ENCODE results near the gene HHATL.
A peak's percentile ranks its signal among the peaks of the same experiment; 100 is the strongest.

Gene HHATL

DNA sequence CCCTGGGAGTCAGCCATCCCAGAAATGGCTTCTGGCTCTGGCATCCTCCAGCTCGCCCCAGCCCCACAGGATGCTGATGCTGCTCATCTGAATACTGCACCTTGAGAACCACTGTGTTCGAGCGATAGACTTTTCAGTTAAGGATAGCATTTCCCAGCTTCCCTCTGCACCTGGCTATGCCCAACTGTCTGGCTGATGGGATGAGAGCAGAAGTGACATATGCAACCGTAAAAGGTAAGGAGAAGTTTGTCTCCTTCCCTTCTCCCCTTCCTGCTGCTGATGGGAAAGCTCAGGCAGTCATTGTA lies 9.7 kb upstream of the HHATL start:
- no peak for DNase-seq (ENCODE audit: low read depth)

DNA sequence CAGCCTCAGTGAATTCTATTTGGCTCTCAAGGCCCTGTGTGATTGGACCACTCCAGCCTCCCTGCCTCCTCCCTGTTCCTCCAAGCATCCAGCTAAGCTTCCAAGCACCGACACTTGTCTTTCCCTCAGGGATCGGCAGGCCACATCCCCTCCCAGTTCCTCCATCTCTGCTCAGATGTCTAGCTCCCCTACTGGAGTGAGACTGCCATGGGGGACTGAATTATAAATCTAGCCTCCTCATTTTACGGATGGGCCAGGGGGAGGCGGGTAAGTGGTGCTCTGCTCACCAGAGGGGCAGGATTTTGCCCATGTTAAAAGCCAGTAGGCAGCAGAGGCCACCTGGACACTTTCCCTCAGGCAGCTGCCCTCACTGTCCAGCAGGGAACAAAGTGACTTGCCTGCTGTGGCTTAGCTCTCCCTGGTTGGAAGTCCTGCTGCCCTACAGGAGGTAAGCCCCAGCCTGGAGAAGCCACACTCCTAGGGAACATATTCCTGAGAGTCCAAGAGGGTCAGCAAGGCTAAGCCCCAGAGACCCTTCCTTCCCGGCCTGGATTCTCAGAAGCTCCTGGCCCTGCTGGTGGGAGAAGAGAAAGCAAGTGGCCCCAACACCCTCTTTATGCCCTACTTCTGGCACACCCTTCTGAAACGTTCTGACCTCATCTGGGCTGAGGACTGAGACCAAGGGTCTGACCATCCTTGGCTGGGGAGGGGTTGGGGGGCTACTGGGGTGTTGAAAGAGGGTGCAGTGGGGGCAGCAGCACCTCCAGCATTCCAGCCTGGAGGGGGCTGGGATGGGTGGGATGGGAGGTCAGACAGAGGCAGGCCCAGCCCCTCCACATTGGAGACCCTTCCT lies 9.1 kb upstream of the HHATL start:
- DNase-seq (ENCODE audit: low read depth), result no peak

DNA sequence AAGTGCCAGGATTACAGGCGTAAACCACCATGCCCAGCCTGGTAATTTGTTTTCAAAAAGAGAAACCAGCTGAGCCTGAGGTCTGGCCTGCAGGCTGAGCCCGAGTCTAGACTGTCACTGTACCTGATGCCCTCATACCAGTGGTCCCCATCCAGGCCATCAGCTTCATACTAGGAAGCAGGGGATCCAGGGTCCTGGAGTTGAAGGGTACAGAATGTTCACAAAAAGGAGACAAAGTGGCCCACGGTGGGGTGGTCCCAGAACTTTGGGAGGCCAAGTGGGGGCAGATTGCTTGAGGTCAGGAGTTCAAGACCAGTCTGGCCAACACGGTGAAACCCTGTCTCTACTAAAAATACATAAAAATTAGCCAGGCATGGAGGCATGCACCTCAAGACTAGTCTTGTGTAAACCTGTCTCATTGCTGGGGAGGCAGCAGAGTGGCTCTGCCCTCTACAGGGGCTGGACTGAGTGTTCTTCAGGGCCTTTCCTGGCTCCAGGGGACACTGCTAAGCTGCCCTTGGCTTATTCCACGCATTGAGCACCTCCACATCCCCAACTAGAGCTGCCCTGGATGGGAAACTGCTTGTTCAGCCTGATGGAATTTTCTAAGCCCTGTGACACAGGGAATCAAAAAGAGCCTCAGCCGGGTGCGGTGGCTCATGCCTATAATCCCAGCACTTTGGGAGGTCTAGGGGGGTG lies 7.9 kb upstream of the HHATL start:
- DNase-seq (ENCODE audit: low read depth), result no peak

DNA sequence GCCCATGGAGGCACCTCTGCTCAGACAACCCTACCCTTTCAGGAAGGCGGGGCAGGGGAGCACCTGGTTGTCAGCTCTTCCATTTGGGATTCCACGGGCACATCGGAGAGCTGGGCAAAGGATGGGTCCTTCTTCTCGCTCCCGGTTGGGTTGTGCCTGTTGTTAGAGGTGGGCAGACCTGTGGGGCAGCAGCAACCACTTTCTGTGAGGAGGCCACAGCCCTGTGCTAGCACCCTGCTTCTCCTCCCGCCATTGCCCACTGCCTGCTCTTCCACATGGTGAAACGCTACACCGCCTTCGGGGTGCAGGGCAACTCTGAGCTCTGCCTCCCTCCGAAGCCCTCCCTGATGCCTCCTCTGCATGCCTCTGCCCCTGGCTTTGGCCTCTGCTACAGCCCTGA lies 7.0 kb upstream of the HHATL start:
- no peak for DNase-seq (ENCODE audit: low read depth)

DNA sequence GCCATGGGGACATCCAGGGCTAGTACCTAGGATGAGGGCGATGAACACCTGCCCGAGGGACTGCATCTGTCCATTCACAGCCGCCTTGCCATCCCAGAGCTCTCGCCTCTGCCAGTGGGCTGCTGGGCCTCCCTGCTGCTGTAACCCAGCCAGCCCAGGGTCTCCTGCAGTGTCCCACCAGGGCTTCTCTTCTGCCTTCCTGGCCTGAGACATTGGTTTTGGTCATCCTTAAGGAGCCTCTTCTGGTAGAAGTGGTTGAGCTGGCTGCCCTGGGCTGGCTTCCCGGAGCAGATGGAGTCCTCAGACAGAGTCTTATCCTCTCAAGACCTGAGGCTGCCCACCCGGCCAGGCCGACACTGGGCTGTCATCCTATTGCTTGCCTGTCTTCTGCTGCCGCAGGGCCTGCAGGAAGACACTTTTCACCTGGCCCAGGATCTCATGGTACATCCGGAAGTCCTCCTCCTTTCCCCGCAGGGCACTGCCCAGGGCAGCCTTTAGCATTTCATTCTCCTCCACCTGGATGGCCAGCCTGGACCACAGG lies 6.1 kb upstream of the HHATL start:
- no peak for DNase-seq (ENCODE audit: low read depth)

DNA sequence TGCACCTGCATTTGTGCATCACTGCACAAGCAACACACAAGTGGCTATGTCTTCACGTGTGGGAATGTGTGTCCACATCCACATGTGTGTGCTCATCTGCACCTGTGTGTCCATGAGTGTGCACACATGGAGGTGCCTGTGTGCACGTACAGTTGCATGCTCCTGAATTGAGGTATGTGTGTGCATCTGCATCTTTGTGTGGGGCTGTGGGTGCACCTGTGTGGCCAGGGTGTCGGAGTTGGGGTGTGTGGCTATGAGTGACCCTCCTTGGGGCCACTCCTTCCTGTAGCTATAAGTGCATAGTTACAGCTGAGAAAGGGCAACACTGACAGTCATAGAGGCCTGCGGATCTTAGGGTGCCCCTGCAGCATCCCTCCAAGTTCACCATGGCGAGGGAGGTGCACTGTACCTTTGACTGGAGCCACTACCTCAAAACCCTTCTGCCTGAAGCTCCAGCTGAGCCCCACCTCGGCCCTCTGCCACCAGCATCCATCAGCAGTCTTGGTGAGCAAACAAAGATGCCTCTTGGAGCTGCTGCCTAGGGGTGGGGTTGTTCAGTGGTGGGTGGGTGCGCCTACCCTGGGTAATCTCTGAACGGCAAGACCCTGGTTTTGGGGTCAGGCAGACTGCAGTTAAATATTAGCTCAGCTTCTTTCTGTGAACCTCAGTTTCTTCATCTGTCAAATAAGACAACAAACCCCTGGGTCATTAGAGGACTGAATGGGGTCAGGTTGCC lies 5.2 kb upstream of the HHATL start:
- no peak for DNase-seq (ENCODE audit: low read depth)

DNA sequence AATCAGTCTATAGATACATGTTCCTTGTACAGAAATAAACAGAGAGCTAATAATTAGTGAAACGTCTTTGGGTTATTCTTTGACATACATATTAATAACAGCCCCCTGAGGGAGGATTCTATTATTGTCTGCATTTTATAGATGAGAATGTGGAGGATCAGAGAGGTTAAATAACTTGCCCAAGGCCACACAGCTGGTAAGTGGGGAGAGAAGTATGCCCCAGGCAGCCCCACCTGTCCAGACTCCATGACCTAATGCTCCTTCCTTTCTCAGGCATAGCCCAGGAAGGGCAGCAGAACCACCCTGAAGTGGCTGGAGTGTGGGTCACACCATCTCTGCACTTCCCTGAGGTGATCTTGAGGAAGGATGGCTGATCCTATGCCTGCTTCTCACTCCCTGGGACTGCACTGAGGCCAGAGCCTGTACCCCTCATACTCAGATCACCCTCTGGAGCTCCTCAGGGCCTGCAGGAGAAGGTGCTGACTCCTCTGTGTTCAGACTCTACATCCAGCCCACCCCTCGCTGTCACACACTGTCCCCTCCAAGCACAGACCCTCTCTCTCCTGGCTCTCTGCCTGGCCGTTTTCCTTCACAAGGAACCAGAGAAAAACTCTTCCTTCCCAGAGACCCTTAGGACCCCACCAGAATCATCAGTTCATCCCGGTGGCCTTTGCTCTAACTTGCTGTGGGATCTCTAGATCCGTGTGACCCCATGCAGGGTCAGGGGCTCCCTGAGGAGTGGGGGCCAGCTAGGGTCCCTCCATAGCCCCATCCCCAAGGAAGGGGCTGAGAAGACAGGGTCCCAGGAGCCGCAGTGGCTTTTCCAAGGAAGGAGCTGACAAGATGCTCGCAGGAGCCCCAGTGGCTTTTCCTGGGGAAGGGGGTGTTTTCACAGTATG lies 4.4 kb upstream of the HHATL start:
- no peak for DNase-seq (ENCODE audit: low read depth)

DNA sequence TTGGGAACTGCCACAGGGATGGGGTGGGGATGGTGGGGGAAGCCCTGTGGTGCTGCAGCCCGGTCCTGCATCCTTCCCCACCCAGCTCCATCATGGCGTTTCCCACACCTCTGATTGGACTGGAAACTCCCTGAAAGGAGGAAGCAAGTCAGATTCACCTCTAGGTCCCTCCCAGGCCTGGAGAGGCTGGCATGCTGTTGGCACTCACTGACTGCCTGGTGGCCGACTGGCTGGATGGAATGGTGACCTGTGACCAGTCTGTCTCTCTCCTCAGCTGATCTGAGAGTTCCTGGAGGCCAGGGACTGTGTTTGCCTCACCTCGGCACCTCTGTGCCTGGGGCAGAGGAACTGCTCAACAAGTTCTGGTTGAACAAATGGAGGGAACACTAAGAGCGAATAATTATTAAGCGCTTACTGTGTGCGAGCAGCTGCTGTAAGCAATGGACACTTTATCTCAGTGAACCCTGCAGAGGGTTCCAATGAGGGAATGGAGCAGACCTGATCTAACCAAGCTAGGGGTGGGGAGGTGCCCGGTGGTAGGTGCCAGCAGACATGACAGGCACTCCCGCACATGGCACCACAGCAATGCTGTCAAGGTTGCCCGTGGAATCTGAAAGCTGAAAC lies 3.5 kb upstream of the HHATL start:
- no peak for DNase-seq (ENCODE audit: low read depth)

DNA sequence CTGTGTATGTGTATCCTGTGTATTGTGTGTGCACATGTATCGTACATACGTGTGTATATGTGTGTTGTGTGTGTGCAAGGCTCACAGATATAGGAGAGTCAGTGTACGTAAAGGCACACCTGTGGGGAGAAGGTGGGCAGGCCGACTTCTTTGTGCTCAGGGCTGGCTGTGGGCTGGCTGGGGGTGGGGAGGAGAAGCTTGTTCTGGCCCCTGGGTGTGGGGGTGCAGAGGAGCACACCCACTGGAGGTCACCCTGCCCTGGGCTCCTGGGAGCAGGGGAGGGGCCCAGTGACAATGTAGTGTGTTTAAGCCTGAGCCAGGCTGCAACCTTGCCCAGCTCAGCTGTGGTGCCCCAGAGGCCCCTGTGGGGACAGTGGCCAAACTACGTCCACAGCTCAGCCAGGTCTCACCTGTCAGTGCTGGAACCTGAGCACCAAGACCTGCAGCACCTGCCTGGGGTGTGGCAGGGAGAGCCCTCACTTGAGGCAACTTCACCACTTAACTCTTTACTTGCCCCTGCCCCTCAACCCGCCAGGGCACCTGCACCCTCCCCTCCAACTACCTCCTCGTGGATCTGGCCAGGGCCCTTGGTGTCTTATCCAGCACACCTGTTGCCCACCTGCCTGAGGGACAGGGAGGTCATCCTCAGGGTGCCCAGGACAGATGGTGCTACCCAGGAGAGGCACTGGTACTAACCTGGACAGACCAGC lies 2.6 kb upstream of the HHATL start:
- no peak for DNase-seq (ENCODE audit: low read depth)

DNA sequence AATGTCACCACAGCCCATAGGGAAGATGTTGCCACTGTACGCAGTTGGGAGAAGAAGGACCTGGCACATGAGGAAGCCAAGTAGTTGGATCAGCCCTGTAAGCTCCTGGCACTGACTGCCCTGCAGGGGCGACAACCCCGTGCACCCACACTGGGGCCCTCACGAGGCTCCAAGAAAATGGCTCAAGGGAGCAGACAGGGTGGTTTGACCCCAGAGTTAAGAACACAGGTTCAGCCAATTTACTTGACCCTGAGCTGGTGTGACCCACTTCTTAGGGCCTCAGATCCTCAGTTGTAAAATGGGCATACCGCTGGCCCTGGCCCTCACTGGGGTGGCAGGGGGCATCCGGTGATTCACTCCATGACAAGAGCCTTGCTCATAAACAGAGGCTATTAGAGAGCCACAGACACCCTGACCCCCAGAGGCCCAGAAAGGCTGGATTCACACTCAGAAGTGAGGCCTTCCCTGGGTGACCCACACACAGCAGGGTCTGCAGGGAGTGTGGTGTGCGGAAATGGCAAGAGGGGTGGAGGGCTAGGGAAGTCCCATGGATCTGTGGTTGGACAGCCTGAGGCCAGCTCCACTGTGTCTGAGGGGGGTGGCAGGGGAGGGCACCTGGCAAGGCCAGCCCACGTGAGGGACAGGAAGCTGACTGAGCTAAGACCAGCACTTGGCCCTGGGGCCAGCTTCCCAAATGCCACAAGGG lies 1.7 kb upstream of the HHATL start:
- no peak for DNase-seq (ENCODE audit: low read depth)

DNA sequence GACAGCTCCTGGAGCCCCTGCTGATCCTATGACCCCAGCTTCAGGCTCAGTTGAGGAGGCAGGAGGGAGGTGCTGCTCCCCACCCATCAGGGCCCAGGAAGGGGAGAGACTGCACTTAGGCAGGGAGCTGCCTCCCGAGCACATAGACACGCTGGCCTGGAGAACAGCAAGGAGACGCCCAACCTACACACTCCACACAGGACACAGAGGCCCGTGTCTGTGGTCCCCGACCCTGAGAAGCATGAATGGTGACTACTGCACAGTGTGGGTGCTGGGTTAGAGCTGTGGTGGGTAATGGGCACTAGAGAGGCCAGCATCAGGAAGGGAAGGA lies 1.1 kb upstream of the HHATL start:
- DNase-seq (ENCODE audit: low read depth), result no peak

DNA sequence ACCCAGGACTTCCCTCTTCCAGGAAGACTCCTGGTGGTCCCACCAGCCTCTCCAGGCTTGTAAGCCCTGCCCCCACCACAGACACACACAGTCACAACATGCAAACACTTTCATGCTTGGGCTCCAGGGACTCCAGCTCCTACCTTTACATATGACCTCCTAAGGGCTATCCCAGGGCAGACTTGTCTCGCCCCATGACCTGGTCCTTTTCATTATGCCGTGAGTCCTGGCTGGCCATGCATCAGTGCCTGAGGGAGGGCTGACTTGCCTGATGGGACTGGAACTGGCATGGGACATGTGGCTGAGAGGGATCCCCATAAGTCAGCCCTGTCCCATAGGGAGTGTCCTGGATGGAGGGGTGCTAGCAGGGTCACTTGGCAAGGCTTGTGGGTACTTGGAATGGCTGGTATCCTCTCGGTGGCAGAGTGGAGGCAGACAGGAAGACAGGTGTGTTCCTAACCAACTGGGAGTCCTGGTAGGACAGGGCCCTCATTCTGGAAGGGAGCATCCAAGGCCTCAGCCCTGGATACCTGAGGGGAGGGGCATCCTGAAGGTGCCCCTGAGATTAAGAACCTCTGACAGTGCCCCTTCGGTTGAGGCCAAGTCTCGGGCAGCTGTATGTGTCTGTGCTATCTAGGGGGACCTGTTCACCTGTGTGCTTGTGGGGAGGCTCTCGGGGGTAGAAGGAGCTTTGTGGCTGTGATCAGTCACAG lies 540 bp upstream of the HHATL start:
- no peak for DNase-seq (ENCODE audit: low read depth)

DNA sequence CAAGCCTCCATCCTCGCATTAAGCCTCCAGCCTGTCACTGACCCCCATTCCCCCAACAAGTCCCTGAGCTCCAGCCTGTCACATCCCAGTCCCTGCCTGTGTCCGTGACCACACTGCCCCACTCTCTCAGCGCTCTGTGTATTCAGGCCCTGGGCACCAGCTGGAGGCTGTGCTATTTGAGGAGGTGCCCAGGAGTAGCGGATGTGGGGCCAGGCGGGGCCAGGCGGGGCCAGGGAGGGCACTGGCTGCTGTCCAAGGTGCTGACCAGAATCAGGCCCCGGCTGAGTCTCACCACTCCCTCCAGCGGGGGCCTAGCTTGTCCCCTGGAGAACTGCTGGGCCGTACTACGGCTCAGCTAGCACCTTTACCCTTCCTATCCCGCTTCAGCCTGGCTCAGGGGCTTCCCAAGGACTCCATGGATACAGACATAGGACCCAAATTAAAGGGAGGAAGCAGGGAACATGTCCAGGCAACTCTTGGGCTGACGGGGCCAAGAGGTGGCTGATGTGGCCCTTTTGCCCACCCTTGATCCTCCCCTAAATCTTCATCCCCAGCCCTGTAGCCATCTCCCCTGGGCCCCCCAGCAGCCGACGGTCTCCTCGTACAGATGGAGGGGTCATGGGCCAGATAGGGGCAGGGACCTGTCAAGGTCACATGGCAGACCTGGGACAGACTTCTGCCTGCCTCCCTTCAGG lies 1.1 kb downstream of the HHATL start:
- DNase-seq (ENCODE audit: low read depth), result peak; percentile 36

DNA sequence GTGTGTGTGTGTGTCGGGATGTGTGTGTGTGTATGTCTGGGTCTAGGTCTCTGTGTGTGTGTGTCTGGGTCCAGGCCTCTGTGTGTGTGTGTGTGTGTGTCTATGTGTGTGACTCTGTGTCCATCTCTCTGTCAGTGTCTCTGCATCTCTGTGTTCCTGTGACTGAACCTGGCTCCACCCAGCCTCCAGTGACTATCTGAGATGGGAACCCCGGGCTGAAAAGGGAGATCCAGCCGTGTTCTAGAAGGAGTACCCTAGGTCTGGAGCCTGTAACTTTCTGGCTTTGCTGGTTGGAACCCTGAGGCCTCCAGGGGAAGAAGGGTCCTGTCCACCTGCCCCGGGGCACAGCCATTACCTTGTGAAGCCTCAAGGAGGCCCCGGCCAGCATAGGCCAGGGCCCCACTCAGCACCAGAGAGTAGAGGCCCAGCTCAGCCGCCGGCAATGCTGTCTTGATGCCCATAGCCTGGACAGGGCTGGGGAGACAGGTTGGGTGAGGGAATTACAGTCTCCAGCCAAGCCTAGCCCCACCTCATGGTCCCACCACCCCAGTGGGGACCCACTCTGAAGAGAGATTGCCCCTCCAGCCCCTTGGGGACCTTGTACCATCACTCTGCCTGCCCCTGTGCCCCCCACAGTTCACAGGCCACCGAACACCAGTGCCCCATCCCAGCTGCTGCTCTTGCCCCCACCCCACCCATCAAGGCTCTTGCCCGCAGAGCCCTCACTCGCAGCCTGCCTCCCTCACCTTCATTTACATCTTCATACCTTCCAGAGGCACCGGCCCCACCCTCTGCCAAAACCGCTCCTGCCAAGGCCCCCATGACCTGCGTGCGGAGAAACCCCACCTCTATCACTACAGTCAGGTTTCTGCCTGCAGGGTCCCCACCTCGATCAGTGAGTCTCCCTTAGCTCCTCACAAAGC lies 2.0 kb downstream of the HHATL start:
- no peak for DNase-seq (ENCODE audit: low read depth)

DNA sequence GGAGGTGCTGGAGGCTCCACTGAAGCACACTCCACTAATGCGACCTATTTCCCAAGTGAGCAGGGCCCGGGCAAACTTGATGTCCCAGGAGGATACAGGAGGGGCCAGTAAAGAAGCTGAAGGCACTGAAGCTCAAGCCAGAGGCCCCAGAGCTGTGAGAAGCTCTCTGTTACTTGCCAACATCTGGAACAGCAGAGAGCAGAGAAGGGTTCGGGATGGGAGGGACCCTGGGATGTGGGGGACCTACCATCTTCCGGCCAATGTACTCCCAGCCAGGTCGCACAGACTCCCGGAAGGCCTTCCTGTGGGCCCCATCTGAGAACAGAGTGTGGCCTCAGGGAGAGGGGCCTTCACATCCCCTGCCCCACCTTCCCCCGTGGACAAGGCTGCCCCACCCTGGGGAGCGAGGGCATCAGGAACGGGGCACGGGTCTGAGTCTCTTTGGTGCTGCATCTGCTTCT lies 3.1 kb downstream of the HHATL start:
- no peak for DNase-seq (ENCODE audit: low read depth)

DNA sequence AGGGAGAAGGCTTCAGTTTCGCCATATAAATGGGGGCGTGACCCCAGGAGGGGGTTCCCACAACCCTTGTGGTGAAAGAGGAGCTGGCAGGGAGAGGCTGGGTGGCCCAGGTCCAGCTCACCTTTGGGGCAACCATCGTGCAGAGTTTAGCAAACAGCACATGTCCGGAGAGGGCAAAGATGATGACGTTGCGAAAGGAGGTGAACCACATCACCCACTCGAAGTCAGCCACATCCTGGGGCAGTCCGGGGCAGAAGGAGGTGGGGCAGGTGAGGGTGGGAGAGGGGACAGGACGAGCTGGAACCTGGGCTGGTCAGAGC lies 3.7 kb downstream of the HHATL start:
- no peak for DNase-seq (ENCODE audit: low read depth)

DNA sequence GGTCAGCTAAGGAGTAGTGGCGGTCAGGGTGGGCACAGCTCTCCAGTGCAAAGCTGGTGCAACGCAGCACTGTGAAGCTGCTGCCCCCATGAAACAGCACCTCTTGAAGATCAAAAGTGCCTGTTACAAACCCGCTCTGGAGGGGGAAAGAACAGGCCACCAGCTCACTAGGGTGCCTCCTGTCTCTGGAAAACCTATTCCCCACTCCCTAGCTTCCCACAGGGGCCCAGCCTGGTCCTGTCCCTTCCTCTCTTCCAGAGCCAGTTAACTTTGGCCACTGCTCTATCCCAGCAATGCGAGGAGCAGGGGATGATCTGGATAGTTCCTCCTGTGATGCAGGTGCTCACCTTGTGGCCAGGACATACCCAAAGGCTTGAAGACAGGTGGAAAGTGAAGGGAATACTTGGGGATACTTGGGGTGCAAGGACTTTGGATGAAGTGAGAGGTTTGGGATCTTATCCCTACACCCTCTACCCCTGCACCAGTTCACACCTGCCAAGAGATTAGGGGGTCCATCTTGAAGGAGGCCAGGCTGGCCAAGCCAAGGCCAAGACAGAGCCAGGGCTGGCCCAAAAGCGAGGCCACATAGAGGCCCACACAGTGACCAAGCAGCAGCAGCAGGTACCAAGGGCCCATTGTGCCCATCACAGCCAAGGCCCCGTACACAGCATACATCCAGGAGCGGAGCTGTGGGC lies 4.2 kb downstream of the HHATL start:
- DNase-seq (ENCODE audit: low read depth), result no peak

Measured in stimulated activated CD8-positive, alpha-beta memory T cell treated with anti-CD3 and anti-CD28 coated beads, Interleukin-12 subunit alpha, Interleukin-12 subunit beta, amount 100 ng/mL, for 1 hour (primary cell).